ENCODE results near the gene KCNRG.

DNA sequence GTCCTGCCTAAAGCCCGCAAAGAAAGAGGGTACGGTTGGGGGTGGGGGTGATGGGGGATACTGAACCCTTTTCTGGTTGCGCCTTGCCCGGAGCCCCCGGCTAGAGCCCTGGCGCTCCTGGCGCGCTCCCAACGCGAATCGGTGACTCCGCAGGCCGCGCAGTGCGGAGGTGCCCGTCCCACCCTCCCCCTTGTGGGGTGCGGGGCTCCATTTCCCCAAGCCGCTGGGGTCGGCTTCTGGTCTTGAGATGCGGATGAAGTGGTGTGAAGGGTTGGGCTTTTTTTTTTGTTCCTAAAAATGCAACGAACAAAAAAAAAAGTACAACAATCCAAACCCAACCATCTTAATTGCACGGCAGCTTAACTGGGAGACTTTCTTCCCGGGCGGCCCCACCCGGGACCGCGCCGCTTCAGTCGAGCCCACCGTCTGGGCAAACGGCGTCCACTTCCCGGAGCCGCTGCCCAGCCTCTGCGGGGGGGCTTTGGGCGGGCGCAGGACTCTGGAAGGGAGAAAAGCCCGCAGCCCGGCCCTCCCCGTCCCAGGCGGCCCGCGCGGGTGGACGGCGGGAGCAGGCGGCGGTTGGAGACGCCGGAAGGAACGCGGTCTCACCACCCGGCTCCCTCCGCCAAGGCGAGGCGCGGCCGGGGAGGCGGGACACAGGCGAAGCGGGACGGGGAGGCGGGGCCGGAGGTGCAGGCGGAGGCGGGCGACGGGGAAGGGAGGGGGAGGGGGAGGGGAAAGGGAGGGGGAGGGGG lies 18.9 kb upstream of the KCNRG start:
- no peak for TF ChIP-seq CTCF (IDR thresholded peaks at IDR 0.05)
- no peak for TF ChIP-seq EZH2 (IDR thresholded peaks at IDR 0.05; ENCODE audit: borderline replicate concordance, insufficient read depth, low read depth, low read length, poor library complexity, severe bottlenecking)

All from B cell (primary cell).